OCI-LY3 (cell line): ENCODE results near the gene ZBTB9.

ENCODE experiments used
- CTCF ChIP-seq: fragments of 200-600, 300-600 bp; sonication (generic); IDR thresholded peaks from 2 replicates; pipeline ENCODE4 v1.5.1; 2014; ENCODE audit warnings: antibody characterized with exemption, low read length, low read depth
- EZH2phosphoT487 ChIP-seq: fragments of 200-600 bp; shearing (Covaris generic); IDR thresholded peaks from 2 replicates; pipeline ENCODE4 v1.6.1; 2018; ENCODE audit warnings: antibody characterized with exemption, mixed run types, low read depth

- no peak for TF ChIP-seq CTCF
- no peak for TF ChIP-seq EZH2phosphoT487
Measured at GRCh38 chr6:33467091-33467490, 12.7 kb downstream of the ZBTB9 start.
